ENCODE results near the gene DLEC1. TPM values are rescaled to one million over a fixed set of nuclear protein-coding genes. Genes with fewer than 3 reads are reported as not detected.

DLEC1 gene
- total RNA-seq, 1 experiment from 2014 or later = not detected

GRCh38 chr3:38157117-38157516, 118.1 kb downstream of the DLEC1 start:
- no peak overlapping the region for H3K4me3 ChIP-seq (ENCODE audit: low read depth in 2 of 2, low read length in 2 of 2)
- ChIA-PET POLR2A (interaction anchor here (1.3 kb wide), 1 partner anchor 64 kb away, joined by 4 read pairs; no protein-coding TSS in a partner anchor), CTCF (interaction anchor here (0.6 kb wide), 1 partner anchor 40 kb away, joined by 10 read pairs; no protein-coding TSS in a partner anchor)
- no peaks in the 10 kb centered on the region for H3K4me1 ChIP-seq (ENCODE audit: control insufficient read depth, insufficient read depth, low read length)
- intact Hi-C loops (cut with micrococcal nuclease; ENCODE audit: unreplicated experiment) = no loop called here
- H3K9me3 ChIP-seq (ENCODE audit: control insufficient read depth, insufficient read depth, low read depth, low read length) = no peaks in the 10 kb centered on the region
- BruUV-seq (replicated peaks) = no TSS peak
- DNase-seq (ENCODE audit: low read depth, low spot score) = no peak
- in situ Hi-C loops (cut with HindIII; ENCODE audit: low pct_unique_long_range_greater_than_20kb, low sequenced_read_pairs) = no loop called here
- no peaks in the 10 kb centered on the region for H3K36me3 ChIP-seq (ENCODE audit: control insufficient read depth, insufficient read depth, low read length)
- ATAC-seq = no peak
- no peaks in the 10 kb centered on the region for H3K27me3 ChIP-seq (ENCODE audit: control insufficient read depth, insufficient read depth, low read length)
- H3K27ac ChIP-seq (ENCODE audit: low read length) = no peak overlapping the region
- TF ChIP-seq CTCF (IDR thresholded peaks at IDR 0.05) = no peak
- TF ChIP-seq POLR2AphosphoS5 (IDR thresholded peaks at IDR 0.05; ENCODE audit: low read depth, low read length) = no peak
- no peak for TF ChIP-seq SIN3A (IDR thresholded peaks at IDR 0.05; ENCODE audit: borderline replicate concordance, insufficient read depth, low read depth, low read length)
- no peak for TF ChIP-seq TCF7L2 (IDR thresholded peaks at IDR 0.05; ENCODE audit: low read depth, low read length)
- no peak for TF ChIP-seq REST (IDR thresholded peaks at IDR 0.05; ENCODE audit: insufficient read depth in 1 of 2, low read depth in 2 of 2, low read length in 1 of 2)

GRCh38 chr3:38157595-38157994, 118.6 kb downstream of the DLEC1 start:
- ATAC-seq (no peak), DNase-seq (ENCODE audit: low read depth, low spot score) (no peak)
- H3K27ac ChIP-seq (ENCODE audit: low read length) = no peak overlapping the region
- TF ChIP-seq REST (IDR thresholded peaks at IDR 0.05; ENCODE audit: insufficient read depth in 1 of 2, low read depth in 2 of 2, low read length in 1 of 2) (no peak), POLR2AphosphoS5 (IDR thresholded peaks at IDR 0.05; ENCODE audit: low read depth, low read length) (no peak)
- ChIA-PET CTCF (no interaction called here), POLR2A (interaction anchor here (0.7 to 1.3 kb wide), 2 partner anchors 23 to 63 kb away, joined by 4 to 8 read pairs; no protein-coding TSS in a partner anchor)
- H3K27me3 ChIP-seq (ENCODE audit: control insufficient read depth, insufficient read depth, low read length) = no peaks in the 10 kb centered on the region
- no TSS peak for BruUV-seq (replicated peaks)
- H3K4me3 ChIP-seq (ENCODE audit: low read depth in 2 of 2, low read length in 2 of 2) = no peak overlapping the region
- H3K36me3 ChIP-seq (ENCODE audit: control insufficient read depth, insufficient read depth, low read length) = no peaks in the 10 kb centered on the region
- intact Hi-C loops (cut with micrococcal nuclease; ENCODE audit: unreplicated experiment) = no loop called here
- H3K4me1 ChIP-seq (ENCODE audit: control insufficient read depth, insufficient read depth, low read length) = no peaks in the 10 kb centered on the region
- no peaks in the 10 kb centered on the region for H3K9me3 ChIP-seq (ENCODE audit: control insufficient read depth, insufficient read depth, low read depth, low read length)
- in situ Hi-C loops (cut with HindIII; ENCODE audit: low pct_unique_long_range_greater_than_20kb, low sequenced_read_pairs) = no loop called here
